Activated CD8-positive, alpha-beta T cell treated with anti-CD3 and anti-CD28 coated beads for 36 hours (primary cell): ENCODE data around the gene NME7. TPM values are rescaled to one million over a fixed set of nuclear protein-coding genes. Genes with fewer than 3 reads are reported as not detected.

Experiments
- ATAC-seq: fragments of 200-7000 bp; cut with Tn5 transposase; one replicate; pipeline ENCODE4 v1.10.0; 2021; ENCODE audit warnings: mild to moderate bottlenecking, moderate library complexity
- CTCF ChIA-PET: fragments of 350-600 bp; sonication (Branson Sonifier 250); formaldehyde crosslinking; loops from one replicate; lab custom pipeline; 2021; ENCODE audit warnings: antibody characterized with exemption; lab: Charles Lee
- POLR2A ChIA-PET: fragments of 350-600 bp; sonication (Branson Sonifier 250); formaldehyde crosslinking; loops from one replicate; lab custom pipeline; 2021; ENCODE audit warnings: antibody characterized with exemption; lab: Charles Lee
- DNase-seq: peaks from one replicate; pipeline ENCODE4 v3.0.0-alpha.2; 2020
- H3K27ac Mint-ChIP-seq: one replicate; pipeline ENCODE4 v1.8.0; 2021; ENCODE audit warnings: mild to moderate bottlenecking, mixed read lengths
- H3K27me3 Mint-ChIP-seq: one replicate; pipeline ENCODE4 v1.8.0; 2021; ENCODE audit warnings: mixed read lengths
- H3K36me3 Mint-ChIP-seq: one replicate; pipeline ENCODE4 v1.8.0; 2021; ENCODE audit warnings: low read depth, mixed read lengths
- H3K4me1 Mint-ChIP-seq: one replicate; pipeline ENCODE4 v1.8.0; 2021; ENCODE audit warnings: low read depth, mixed read lengths
- H3K4me3 Mint-ChIP-seq: one replicate; pipeline ENCODE4 v1.8.0; 2021; ENCODE audit warnings: mild to moderate bottlenecking, moderate library complexity, mixed read lengths
- H3K9me3 Mint-ChIP-seq: one replicate; pipeline ENCODE4 v1.8.0; 2021; ENCODE audit warnings: mixed read lengths
- CTCF ChIP-seq: fragments of 200-600 bp; IDR thresholded peaks from one replicate; pipeline ENCODE4 v1.8.0; 2022; ENCODE audit warnings: antibody characterized with exemption, mild to moderate bottlenecking
- intact Hi-C: fragments of 100-400 bp; cut with micrococcal nuclease; formaldehyde crosslinking; loops from one replicate; pipeline ENCODE4 v1.10.0; 2022
- total RNA-seq, 2 experiments: library from RNA; stranded (reverse); gene quantifications; one replicate each; pipeline ENCODE4 v1.2.3, GENCODE V29; 2021

NME7 gene
- total RNA-seq, 2 experiments from 2014 or later: 15.3 to 17.4 TPM

GRCh38 chr1:169150641-169151337 is 216.8 kb downstream of the NME7 start:
- no peak overlapping the region for H3K27ac Mint-ChIP-seq
- CTCF ChIA-PET: no interaction called here

GRCh38 chr1:169149555-169150286 is 217.9 kb downstream of the NME7 start:
- H3K9me3 Mint-ChIP-seq: no peaks in the 10 kb centered on the region
- DNase-seq (no peak), ATAC-seq (no peak)
- H3K4me1 Mint-ChIP-seq: no peaks in the 10 kb centered on the region
- intact Hi-C loops: no loop called here
- H3K4me3 Mint-ChIP-seq: no peak overlapping the region
- H3K27ac Mint-ChIP-seq: no peak overlapping the region
- CTCF ChIA-PET: no interaction called here
- POLR2A ChIA-PET: interaction anchor here (0.6 kb wide), 1 partner anchor 599 kb away, joined by 4 read pairs; no protein-coding TSS in a partner anchor
- no peaks in the 10 kb centered on the region for H3K36me3 Mint-ChIP-seq
- no peaks in the 10 kb centered on the region for H3K27me3 Mint-ChIP-seq
- no peak for TF ChIP-seq CTCF

More at GRCh38 chr1:169150641-169151337, 216.8 kb downstream of the NME7 start:
- Mint-ChIP-seq H3K36me3 (no peaks in the 10 kb centered on the region), H3K9me3 (no peaks in the 10 kb centered on the region), H3K4me1 (no peaks in the 10 kb centered on the region), H3K4me3 (no peak overlapping the region), H3K27me3 (no peaks in the 10 kb centered on the region)
- intact Hi-C loops: no loop called here
- no peak for TF ChIP-seq CTCF
- ATAC-seq (no peak), DNase-seq (no peak)
- POLR2A ChIA-PET: no interaction called here

- no peaks in the 10 kb centered on the region for H3K9me3 Mint-ChIP-seq
- H3K27me3 Mint-ChIP-seq: no peaks in the 10 kb centered on the region
- no peak overlapping the region for H3K27ac Mint-ChIP-seq
- no peak for ATAC-seq
- ChIA-PET POLR2A (interaction anchor here (0.7 kb wide), 1 partner anchor 9 kb away, joined by 3 read pairs; no protein-coding TSS in a partner anchor), CTCF (no interaction called here)
- no peak for DNase-seq
- intact Hi-C loops: no loop called here
- TF ChIP-seq CTCF: no peak
- no peak overlapping the region for H3K4me3 Mint-ChIP-seq
- H3K4me1 Mint-ChIP-seq: no peaks in the 10 kb centered on the region
- H3K36me3 Mint-ChIP-seq: no peaks in the 10 kb centered on the region
These were observed 218.9 kb downstream of the NME7 start for GRCh38 chr1:169148472-169149252.

- Mint-ChIP-seq H3K36me3 (peaks cover 1% of the 10 kb centered on the region), H3K27me3 (no peaks in the 10 kb centered on the region), H3K27ac (no peak overlapping the region), H3K4me3 (no peak overlapping the region), H3K9me3 (no peaks in the 10 kb centered on the region), H3K4me1 (no peaks in the 10 kb centered on the region)
- TF ChIP-seq CTCF: no peak
- CTCF ChIA-PET: interaction anchor here (0.7 to 1.3 kb wide), 2 partner anchors 13 to 877 kb away, joined by 3 read pairs; no protein-coding TSS in a partner anchor
- ATAC-seq (no peak), DNase-seq (no peak)
- POLR2A ChIA-PET: no interaction called here
- intact Hi-C loops: no loop called here
These were observed 220.9 kb downstream of the NME7 start for GRCh38 chr1:169146576-169147214.
